ENCODE data around the gene PRDM16. TPM values are rescaled to one million over a fixed set of nuclear protein-coding genes. Genes with fewer than 3 reads are reported as not detected.

PRDM16 gene
- total and polyA plus RNA-seq, 2 of the 13 experiments (the other 11 are each of a cell fraction or from before 2014, with no cell fraction given): 0.15 to 0.81 TPM

DNA sequence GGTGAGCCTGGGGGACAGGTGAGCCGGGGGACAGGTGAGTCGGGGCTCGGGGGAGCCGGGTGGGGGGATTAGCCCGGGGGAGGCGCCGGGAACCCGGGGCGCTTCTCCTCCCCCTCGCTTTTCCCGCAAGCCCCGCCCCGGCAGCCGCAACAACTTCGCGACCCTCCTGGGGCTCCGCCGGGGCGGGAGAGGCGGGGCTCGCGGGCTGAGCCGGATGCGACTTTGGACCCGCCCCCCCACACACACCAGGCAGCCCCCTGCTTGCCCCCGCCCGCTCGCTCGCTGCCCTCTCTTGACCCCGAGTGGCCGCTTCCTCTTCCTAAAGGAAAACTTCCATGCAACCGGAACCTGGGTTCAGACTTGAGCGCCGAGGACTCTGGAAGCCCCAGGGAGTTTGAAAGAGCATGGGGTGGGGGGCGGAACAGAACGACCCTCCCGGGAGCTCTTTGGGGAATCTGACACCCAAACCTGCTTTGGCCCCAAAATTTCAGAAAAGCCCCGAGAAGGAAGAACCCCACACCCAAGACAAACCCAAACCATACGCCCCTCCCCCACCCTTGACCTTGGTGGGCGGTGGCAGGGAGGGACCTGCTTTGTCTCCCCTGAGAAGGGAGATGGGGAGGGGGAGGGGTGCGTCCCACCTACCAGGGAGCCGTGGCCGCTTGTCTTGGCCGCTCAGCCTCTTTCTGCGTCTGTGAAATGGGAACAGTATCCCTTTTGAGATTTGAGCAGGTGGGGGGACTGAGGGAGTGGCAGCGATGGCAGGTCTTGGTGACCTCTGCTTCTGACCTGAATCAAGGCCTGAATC lies 386.0 kb downstream of the PRDM16 start (continued):
- TF ChIP-seq PHF8 (CRISPR knock-in tag; IDR thresholded peaks at IDR 0.05) (peak; percentile 44; the same call in 1 of the 2 replicates), ZBTB3 (CRISPR knock-in tag; IDR thresholded peaks at IDR 0.05; ENCODE audit: borderline replicate concordance, low read depth) (0 out of 2 replicates have a peak, but pooled peaks have one; percentile 32), ZNF234 (CRISPR knock-in tag; conservative IDR thresholded peaks at IDR 0.05) (no peak), ZBTB7B (CRISPR knock-in tag; IDR thresholded peaks at IDR 0.05) (peak; percentile 88), SAFB2 (CRISPR knock-in tag; IDR thresholded peaks at IDR 0.05; ENCODE audit: borderline replicate concordance, low read depth) (no peak), ATM (IDR thresholded peaks at IDR 0.05; ENCODE audit: borderline replicate concordance) (no peak), NR3C1 (CRISPR knock-in tag; IDR thresholded peaks at IDR 0.05) (no peak), TCF7L2 (IDR thresholded peaks at IDR 0.05; ENCODE audit: low read depth, low read length) (no peak)
- TF ChIP-seq, protein P1, sequence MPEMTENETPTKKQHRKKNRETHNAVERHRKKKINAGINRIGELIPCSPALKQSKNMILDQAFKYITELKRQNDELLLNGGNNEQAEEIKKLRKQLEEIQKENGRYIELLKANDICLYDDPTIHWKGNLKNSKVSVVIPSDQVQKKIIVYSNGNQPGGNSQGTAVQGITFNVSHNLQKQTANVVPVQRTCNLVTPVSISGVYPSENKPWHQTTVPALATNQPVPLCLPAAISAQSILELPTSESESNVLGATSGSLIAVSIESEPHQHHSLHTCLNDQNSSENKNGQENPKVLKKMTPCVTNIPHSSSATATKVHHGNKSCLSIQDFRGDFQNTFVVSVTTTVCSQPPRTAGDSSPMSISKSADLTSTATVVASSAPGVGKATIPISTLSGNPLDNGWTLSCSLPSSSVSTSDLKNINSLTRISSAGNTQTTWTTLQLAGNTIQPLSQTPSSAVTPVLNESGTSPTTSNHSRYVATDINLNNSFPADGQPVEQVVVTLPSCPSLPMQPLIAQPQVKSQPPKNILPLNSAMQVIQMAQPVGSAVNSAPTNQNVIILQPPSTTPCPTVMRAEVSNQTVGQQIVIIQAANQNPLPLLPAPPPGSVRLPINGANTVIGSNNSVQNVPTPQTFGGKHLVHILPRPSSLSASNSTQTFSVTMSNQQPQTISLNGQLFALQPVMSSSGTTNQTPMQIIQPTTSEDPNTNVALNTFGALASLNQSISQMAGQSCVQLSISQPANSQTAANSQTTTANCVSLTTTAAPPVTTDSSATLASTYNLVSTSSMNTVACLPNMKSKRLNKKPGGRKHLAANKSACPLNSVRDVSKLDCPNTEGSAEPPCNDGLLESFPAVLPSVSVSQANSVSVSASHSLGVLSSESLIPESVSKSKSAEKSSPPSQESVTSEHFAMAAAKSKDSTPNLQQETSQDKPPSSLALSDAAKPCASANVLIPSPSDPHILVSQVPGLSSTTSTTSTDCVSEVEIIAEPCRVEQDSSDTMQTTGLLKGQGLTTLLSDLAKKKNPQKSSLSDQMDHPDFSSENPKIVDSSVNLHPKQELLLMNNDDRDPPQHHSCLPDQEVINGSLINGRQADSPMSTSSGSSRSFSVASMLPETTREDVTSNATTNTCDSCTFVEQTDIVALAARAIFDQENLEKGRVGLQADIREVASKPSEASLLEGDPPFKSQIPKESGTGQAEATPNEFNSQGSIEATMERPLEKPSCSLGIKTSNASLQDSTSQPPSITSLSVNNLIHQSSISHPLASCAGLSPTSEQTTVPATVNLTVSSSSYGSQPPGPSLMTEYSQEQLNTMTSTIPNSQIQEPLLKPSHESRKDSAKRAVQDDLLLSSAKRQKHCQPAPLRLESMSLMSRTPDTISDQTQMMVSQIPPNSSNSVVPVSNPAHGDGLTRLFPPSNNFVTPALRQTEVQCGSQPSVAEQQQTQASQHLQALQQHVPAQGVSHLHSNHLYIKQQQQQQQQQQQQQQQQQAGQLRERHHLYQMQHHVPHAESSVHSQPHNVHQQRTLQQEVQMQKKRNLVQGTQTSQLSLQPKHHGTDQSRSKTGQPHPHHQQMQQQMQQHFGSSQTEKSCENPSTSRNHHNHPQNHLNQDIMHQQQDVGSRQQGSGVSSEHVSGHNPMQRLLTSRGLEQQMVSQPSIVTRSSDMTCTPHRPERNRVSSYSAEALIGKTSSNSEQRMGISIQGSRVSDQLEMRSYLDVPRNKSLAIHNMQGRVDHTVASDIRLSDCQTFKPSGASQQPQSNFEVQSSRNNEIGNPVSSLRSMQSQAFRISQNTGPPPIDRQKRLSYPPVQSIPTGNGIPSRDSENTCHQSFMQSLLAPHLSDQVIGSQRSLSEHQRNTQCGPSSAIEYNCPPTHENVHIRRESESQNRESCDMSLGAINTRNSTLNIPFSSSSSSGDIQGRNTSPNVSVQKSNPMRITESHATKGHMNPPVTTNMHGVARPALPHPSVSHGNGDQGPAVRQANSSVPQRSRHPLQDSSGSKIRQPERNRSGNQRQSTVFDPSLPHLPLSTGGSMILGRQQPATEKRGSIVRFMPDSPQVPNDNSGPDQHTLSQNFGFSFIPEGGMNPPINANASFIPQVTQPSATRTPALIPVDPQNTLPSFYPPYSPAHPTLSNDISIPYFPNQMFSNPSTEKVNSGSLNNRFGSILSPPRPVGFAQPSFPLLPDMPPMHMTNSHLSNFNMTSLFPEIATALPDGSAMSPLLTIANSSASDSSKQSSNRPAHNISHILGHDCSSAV (CRISPR knock-in tag; IDR thresholded peaks at IDR 0.05; ENCODE audit: borderline replicate concordance): no peak
- TF ChIP-seq, protein P2, sequence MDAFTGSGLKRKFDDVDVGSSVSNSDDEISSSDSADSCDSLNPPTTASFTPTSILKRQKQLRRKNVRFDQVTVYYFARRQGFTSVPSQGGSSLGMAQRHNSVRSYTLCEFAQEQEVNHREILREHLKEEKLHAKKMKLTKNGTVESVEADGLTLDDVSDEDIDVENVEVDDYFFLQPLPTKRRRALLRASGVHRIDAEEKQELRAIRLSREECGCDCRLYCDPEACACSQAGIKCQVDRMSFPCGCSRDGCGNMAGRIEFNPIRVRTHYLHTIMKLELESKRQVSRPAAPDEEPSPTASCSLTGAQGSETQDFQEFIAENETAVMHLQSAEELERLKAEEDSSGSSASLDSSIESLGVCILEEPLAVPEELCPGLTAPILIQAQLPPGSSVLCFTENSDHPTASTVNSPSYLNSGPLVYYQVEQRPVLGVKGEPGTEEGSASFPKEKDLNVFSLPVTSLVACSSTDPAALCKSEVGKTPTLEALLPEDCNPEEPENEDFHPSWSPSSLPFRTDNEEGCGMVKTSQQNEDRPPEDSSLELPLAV (CRISPR knock-in tag; conservative IDR thresholded peaks at IDR 0.05; ENCODE audit: low read depth): no peak
- TF ChIP-seq, protein P3, sequence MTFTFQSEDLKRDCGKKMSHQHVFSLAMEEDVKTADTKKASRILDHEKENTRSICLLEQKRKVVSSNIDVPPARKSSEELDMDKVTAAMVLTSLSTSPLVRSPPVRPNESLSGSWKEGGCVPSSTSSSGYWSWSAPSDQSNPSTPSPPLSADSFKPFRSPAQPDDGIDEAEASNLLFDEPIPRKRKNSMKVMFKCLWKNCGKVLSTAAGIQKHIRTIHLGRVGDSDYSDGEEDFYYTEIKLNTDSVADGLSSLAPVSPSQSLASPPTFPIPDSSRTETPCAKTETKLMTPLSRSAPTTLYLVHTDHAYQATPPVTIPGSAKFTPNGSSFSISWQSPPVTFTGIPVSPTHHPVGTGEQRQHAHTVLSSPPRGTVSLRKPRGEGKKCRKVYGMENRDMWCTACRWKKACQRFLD (CRISPR knock-in tag; IDR thresholded peaks at IDR 0.05; ENCODE audit: borderline replicate concordance): no peak
- TF ChIP-seq, protein P4, sequence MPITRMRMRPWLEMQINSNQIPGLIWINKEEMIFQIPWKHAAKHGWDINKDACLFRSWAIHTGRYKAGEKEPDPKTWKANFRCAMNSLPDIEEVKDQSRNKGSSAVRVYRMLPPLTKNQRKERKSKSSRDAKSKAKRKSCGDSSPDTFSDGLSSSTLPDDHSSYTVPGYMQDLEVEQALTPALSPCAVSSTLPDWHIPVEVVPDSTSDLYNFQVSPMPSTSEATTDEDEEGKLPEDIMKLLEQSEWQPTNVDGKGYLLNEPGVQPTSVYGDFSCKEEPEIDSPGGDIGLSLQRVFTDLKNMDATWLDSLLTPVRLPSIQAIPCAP (CRISPR knock-in tag; IDR thresholded peaks at IDR 0.05; ENCODE audit: low read depth): no peak
